ENCODE measurements around the gene RESP18. TPM values are rescaled to one million over a fixed set of nuclear protein-coding genes. Genes with fewer than 3 reads are reported as not detected.

RESP18 gene
- total RNA-seq, 1 experiment from 2014 or later = not detected

- H3K4me1 ChIP-seq = peaks cover 15% of the 10 kb centered on the region
- no peak for DNase-seq
Observed at GRCh38 chr2:219279916-219280516, 52.5 kb downstream of the RESP18 start.

GRCh38 chr2:219279151-219279915, 53.2 kb downstream of the RESP18 start, which contains the start of gene DNAJB2:
DNAJB2 (plus strand) TSS chr2:219279366; CDS start chr2:219279834, 468 bp downstream.
- Histone ChIP-seq H3K4me1 (peaks cover 15% of the 10 kb centered on the region), H3K36me3 (no peaks in the 10 kb centered on the region), H3K27me3 (no peaks in the 10 kb centered on the region), H3K9me3 (replicated peaks) (no peaks in the 10 kb centered on the region), H3K4me3 (peak within 1 kb of the TSS; percentile 68), H3K27ac (peak within 1 kb of the TSS; percentile 42; the same call in 1 of the 2 replicates)
- peak; percentile 97 to 98 for DNase-seq

More at GRCh38 chr2:219279916-219280516, 52.5 kb downstream of the RESP18 start:
- H3K27me3 ChIP-seq = no peaks in the 10 kb centered on the region
- peak overlapping the region; percentile 42; the same call in 1 of the 2 replicates for H3K27ac ChIP-seq
- H3K36me3 ChIP-seq = no peaks in the 10 kb centered on the region
- H3K4me3 ChIP-seq = peak overlapping the region; percentile 68
- H3K9me3 ChIP-seq (replicated peaks) = no peaks in the 10 kb centered on the region

GRCh38 chr2:219278655-219279150, 53.8 kb downstream of the RESP18 start:
- Histone ChIP-seq H3K36me3 (no peaks in the 10 kb centered on the region), H3K27me3 (no peaks in the 10 kb centered on the region), H3K4me3 (peak overlapping the region; percentile 68), H3K4me1 (peaks cover 15% of the 10 kb centered on the region), H3K9me3 (replicated peaks) (no peaks in the 10 kb centered on the region), H3K27ac (peak overlapping the region; percentile 42; the same call in 1 of the 2 replicates)
- DNase-seq = peak in 1 of 2 experiments; percentile 9

- H3K27ac ChIP-seq = no peak overlapping the region
- H3K27me3 ChIP-seq = no peaks in the 10 kb centered on the region
- H3K9me3 ChIP-seq (replicated peaks) = no peaks in the 10 kb centered on the region
- H3K4me1 ChIP-seq = peaks cover 15% of the 10 kb centered on the region
- peak; percentile 67 to 85 for DNase-seq
- H3K4me3 ChIP-seq = peak overlapping the region; percentile 27
- no peaks in the 10 kb centered on the region for H3K36me3 ChIP-seq
Observed at GRCh38 chr2:219277703-219278654, 54.6 kb downstream of the RESP18 start.

Other genes starting within 250 kb of the RESP18 start
- gene NHEJ1, start 171.9 kb downstream of the RESP18 start, total RNA-seq (2014; rRNA removed; shearing (Covaris generic)) = 19.6 and 21.7 TPM in 2 replicates
- gene SLC23A3, start 162.7 kb downstream of the RESP18 start, total RNA-seq (2014; rRNA removed; shearing (Covaris generic)) = 0.10 and 0.13 TPM in 2 replicates
- gene CNPPD1, start 155.8 kb downstream of the RESP18 start, total RNA-seq (2014; rRNA removed; shearing (Covaris generic)) = 13.0 and 13.3 TPM in 2 replicates
- 32.0 and 38.0 TPM in 2 replicates for gene RETREG2, start 154.5 kb downstream of the RESP18 start, total RNA-seq (2014; rRNA removed; shearing (Covaris generic))
- 16.0 and 16.2 TPM in 2 replicates for gene ZFAND2B, start 126.0 kb downstream of the RESP18 start, total RNA-seq (2014; rRNA removed; shearing (Covaris generic))
- gene ABCB6, start 113.8 kb downstream of the RESP18 start, total RNA-seq (2014; rRNA removed; shearing (Covaris generic)) = 18.6 and 26.5 TPM in 2 replicates
- 35.3 and 37.8 TPM in 2 replicates for gene ATG9A, start 103.1 kb downstream of the RESP18 start, total RNA-seq (2014; rRNA removed; shearing (Covaris generic))
- gene ANKZF1, start 102.9 kb downstream of the RESP18 start, total RNA-seq (2014; rRNA removed; shearing (Covaris generic)) = 19.2 and 28.7 TPM in 2 replicates
- 2.9 and 4.2 TPM in 2 replicates for gene GLB1L, start 87.3 kb downstream of the RESP18 start, total RNA-seq (2014; rRNA removed; shearing (Covaris generic))
- 11.0 and 12.7 TPM in 2 replicates for gene STK16, start 87.3 kb downstream of the RESP18 start, total RNA-seq (2014; rRNA removed; shearing (Covaris generic))
- 0.08 TPM in 1 of 2 replicates, not detected in the other for gene TUBA4B, start 79.5 kb downstream of the RESP18 start, total RNA-seq (2014; rRNA removed; shearing (Covaris generic))
- gene TUBA4A, start 78.8 kb downstream of the RESP18 start, total RNA-seq (2014; rRNA removed; shearing (Covaris generic)) = 188 and 197 TPM in 2 replicates
- gene DNAJB2, start 53.4 kb downstream of the RESP18 start, total RNA-seq (2014; rRNA removed; shearing (Covaris generic)) = 16.8 and 19.4 TPM in 2 replicates
- not detected in 2 replicates for gene PTPRN, start 23.3 kb downstream of the RESP18 start, total RNA-seq (2014; rRNA removed; shearing (Covaris generic))
- 29.5 and 33.1 TPM in 2 replicates for gene DNPEP, start 55.2 kb upstream of the RESP18 start, total RNA-seq (2014; rRNA removed; shearing (Covaris generic))
- 331 and 376 TPM in 2 replicates for gene DES, start 85.6 kb upstream of the RESP18 start, total RNA-seq (2014; rRNA removed; shearing (Covaris generic))
- gene SPEG, start 102.1 kb upstream of the RESP18 start, total RNA-seq (2014; rRNA removed; shearing (Covaris generic)) = 21.3 and 26.2 TPM in 2 replicates
- gene GMPPA, start 166.1 kb upstream of the RESP18 start, total RNA-seq (2014; rRNA removed; shearing (Covaris generic)) = 21.9 and 22.1 TPM in 2 replicates
- 0.46 and 0.67 TPM in 2 replicates for gene ASIC4, start 181.7 kb upstream of the RESP18 start, total RNA-seq (2014; rRNA removed; shearing (Covaris generic))
- 41.8 and 44.0 TPM in 2 replicates for gene CHPF, start 211.1 kb upstream of the RESP18 start, total RNA-seq (2014; rRNA removed; shearing (Covaris generic))
- 8.1 and 8.2 TPM in 2 replicates for gene TMEM198, start 211.3 kb upstream of the RESP18 start, total RNA-seq (2014; rRNA removed; shearing (Covaris generic))
- gene OBSL1, start 238.8 kb upstream of the RESP18 start, total RNA-seq (2014; rRNA removed; shearing (Covaris generic)) = 67.8 and 71.6 TPM in 2 replicates
- 0.65 and 1.4 TPM in 2 replicates for gene INHA, start 239.6 kb upstream of the RESP18 start, total RNA-seq (2014; rRNA removed; shearing (Covaris generic))